GM12878 (cell line): ENCODE measurements around the gene PSMF1. TPM values are rescaled to one million over a fixed set of nuclear protein-coding genes. Genes with fewer than 3 reads are reported as not detected.

Experiments used
- ATAC-seq: fragments of 200-7000 bp; cut with Tn5 transposase; 3 replicates; pipeline ENCODE4 v1.9.1; 2020; ENCODE audit warnings: mild to moderate bottlenecking, moderate library complexity
- BruUV-seq: library from RNA; stranded (reverse); fragments of 400-500 nt; replicated peaks from 2 replicates; lab custom pipeline; 2021; lab: Mats Ljungman, UMichigan
- CTCF ChIA-PET: fragments of 300-600 bp; sonication (Branson Sonifier 250); formaldehyde crosslinking; extraction: SDS; loops from one replicate; lab custom pipeline; 2021; ENCODE audit warnings: inconsistent platforms; lab: Yijun Ruan, JAX
- POLR2A ChIA-PET: fragments of 350-600 bp; formaldehyde crosslinking; extraction: SDS; loops from one replicate; lab custom pipeline; 2021; ENCODE audit warnings: inconsistent platforms; lab: Charles Lee
- RAD21 ChIA-PET: fragments of 300-600 bp; sonication (Branson Sonifier 250); formaldehyde crosslinking; loops from one replicate; lab custom pipeline; 2023; ENCODE audit warnings: antibody characterized with exemption; ENCODE audit not compliant: unreplicated experiment; lab: Charles Lee
- SMC1A ChIA-PET: fragments of 300-600 bp; sonication (Branson Sonifier 250); formaldehyde crosslinking; loops from one replicate; lab custom pipeline; 2023; ENCODE audit not compliant: unreplicated experiment, uncharacterized antibody; lab: Charles Lee
- DNase-seq: peaks from one replicate; pipeline ENCODE4 v3.0.0-alpha.2; 2011; ENCODE audit warnings: low read depth, low spot score
- FAIRE-seq: peaks from 3 replicates; lab custom pipeline; 2011; peaks lifted over from hg19 to GRCh38; lab: Jason Lieb, UNC
- H2AFZ ChIP-seq: 2 replicates; pipeline ENCODE4 v1.6.0; 2011; ENCODE audit warnings: low read depth, low read length, control low read depth; ENCODE audit not compliant: control insufficient read depth
- H3K27ac ChIP-seq: 2 replicates; pipeline ENCODE4 v1.5.1; 2011; ENCODE audit warnings: control low read depth; ENCODE audit not compliant: control insufficient read depth, insufficient read depth
- H3K27me3 ChIP-seq, 2 experiments: replicated peaks in 1 of 2; 2 replicates each; pipeline versions ENCODE4 v1.6.0 to v1.6.1; 2011; ENCODE audit warnings: low read length in 1 of 2; ENCODE audit not compliant: control insufficient read depth in 2 of 2, insufficient read depth in 2 of 2
- H3K36me3 ChIP-seq, 2 experiments: 2 replicates each; pipeline ENCODE4 v1.5.1; 2011; ENCODE audit warnings: low read length in 1 of 2; ENCODE audit not compliant: control insufficient read depth in 2 of 2, insufficient read depth in 2 of 2
- H3K4me1 ChIP-seq: 2 replicates; pipeline ENCODE4 v1.6.1; 2011; ENCODE audit warnings: mild to moderate bottlenecking, low read length, moderate library complexity, mixed read lengths; ENCODE audit not compliant: control insufficient read depth, insufficient read depth
- H3K4me2 ChIP-seq: 2 replicates; pipeline ENCODE4 v1.6.0; 2011; ENCODE audit warnings: control low read depth; ENCODE audit not compliant: control insufficient read depth, insufficient read depth
- H3K4me3 ChIP-seq: fragments of 200-600 bp; sonication (generic); 2 replicates; pipeline ENCODE4 v1.5.1; 2016
- H3K79me2 ChIP-seq: 2 replicates; pipeline ENCODE4 v1.6.0; 2011; ENCODE audit warnings: low read length; ENCODE audit not compliant: control insufficient read depth, insufficient read depth
- H3K9ac ChIP-seq: 2 replicates; pipeline ENCODE4 v1.8.0; 2011; ENCODE audit warnings: low read length, control low read depth, mixed read lengths; ENCODE audit not compliant: control insufficient read depth, insufficient read depth
- H3K9me3 ChIP-seq: replicated peaks from 3 replicates; pipeline ENCODE4 v1.5.1; 2011; ENCODE audit warnings: mild to moderate bottlenecking, low read length; ENCODE audit not compliant: control insufficient read depth, insufficient read depth
- H4K20me1 ChIP-seq: 2 replicates; pipeline ENCODE4 v1.6.0; 2011; ENCODE audit not compliant: control insufficient read depth, insufficient read depth
- CHD2 ChIP-seq: IDR thresholded peaks from 2 replicates; pipeline ENCODE4 v1.6.1; 2011; ENCODE audit warnings: low read depth, low read length, improper control_type of control experiment, borderline replicate concordance
- E2F4 ChIP-seq: IDR thresholded peaks from 2 replicates; pipeline ENCODE4 v1.6.1; 2012; ENCODE audit warnings: low read depth, low read length, improper control_type of control experiment
- HSF1 ChIP-seq: fragments of 150-350 bp; IDR thresholded peaks from 2 replicates; pipeline ENCODE4 v1.6.1; 2014; ENCODE audit warnings: mild to moderate bottlenecking, low read depth, low read length
- IKZF1 ChIP-seq: fragments of 450-650 bp; conservative IDR thresholded peaks from 2 replicates; pipeline ENCODE4 v1.6.1; 2017; ENCODE audit warnings: antibody characterized with exemption, mild to moderate bottlenecking
- KLF5 ChIP-seq: fragments of 450-650 bp; IDR thresholded peaks from 2 replicates; pipeline ENCODE4 v1.6.1; 2014; ENCODE audit warnings: mild to moderate bottlenecking; ENCODE audit not compliant: partially characterized antibody
- PAX8 ChIP-seq: fragments of 450-650 bp; IDR thresholded peaks from 2 replicates; pipeline ENCODE4 v1.6.1; 2017; ENCODE audit warnings: mild to moderate bottlenecking, moderate library complexity
- POLR2AphosphoS2 ChIP-seq: IDR thresholded peaks from 2 replicates; pipeline ENCODE4 v1.6.1; 2011; ENCODE audit warnings: low read depth, mild to moderate bottlenecking, low read length, improper control_type of control experiment, moderate library complexity
- REST ChIP-seq: IDR thresholded peaks from 2 replicates; pipeline ENCODE4 v1.6.1; 2012; ENCODE audit warnings: mild to moderate bottlenecking, low read depth, low read length
- RFX5 ChIP-seq: IDR thresholded peaks from 2 replicates; pipeline ENCODE4 v1.6.1; 2011; ENCODE audit warnings: low read depth, low read length, improper control_type of control experiment
- WGBS: methylation state at CpG from one replicate; pipeline ENCODE4 v1.1.6; 2016; ENCODE audit warnings: low lambda C conversion rate; ENCODE audit not compliant: insufficient replicate concordance, insufficient coverage; ENCODE audit errors: missing lambda C conversion rate; 5-methylcytosine and 5-hydroxymethylcytosine counted together
- in situ Hi-C: fragments of 300-500 bp; cut with MboI; formaldehyde crosslinking; loops from 9 replicates; pipeline ENCODE4 v1.14.3; 2018; ENCODE audit warnings: mixed read lengths
- intact Hi-C: fragments of 100-400 bp; cut with micrococcal nuclease; formaldehyde crosslinking; loops from one replicate; pipeline ENCODE4 v1.14.2; 2022; ENCODE audit not compliant: unreplicated experiment
- polyA plus RNA-seq, 11 experiments: library from polyadenylated mRNA; depleted of rRNA in 4 of 11; unstranded in 6 of 11; stranded (reverse) in 5 of 11; fragments of >200 nt; fragmentation: Nextera tagmentation in 4 of 11; fragmentation: Illumina TruSeq in 1 of 11; extraction: Ambion mirVana in 4 of 11; extraction: Trizol in 1 of 11; gene quantifications; 1 replicate in 1 of 11; 2 replicates in 10 of 11; pipeline versions ENCODE4 v1.2.1 to v1.2.3, GENCODE V29; 2011 to 2016; ENCODE audit warnings: inconsistent platforms in 2 of 11, missing spikeins in 2 of 11, low read depth in 1 of 11
- total RNA-seq, 4 experiments: library from RNA; depleted of rRNA in 3 of 4; stranded (reverse); fragments of >200 nt in 3 of 4; fragmentation: Illumina TruSeq in 1 of 4; extraction: Trizol in 1 of 4; gene quantifications; 2 replicates each; pipeline versions ENCODE4 v1.2.1 to v1.2.3, GENCODE V29; 2013 to 2021

Gene PSMF1
- total and polyA plus RNA-seq, 10 of the 15 experiments (the other 5 are each of a cell fraction or from before 2014, with no cell fraction given), result 14.2 to 173 (median 40.6) TPM

DNA sequence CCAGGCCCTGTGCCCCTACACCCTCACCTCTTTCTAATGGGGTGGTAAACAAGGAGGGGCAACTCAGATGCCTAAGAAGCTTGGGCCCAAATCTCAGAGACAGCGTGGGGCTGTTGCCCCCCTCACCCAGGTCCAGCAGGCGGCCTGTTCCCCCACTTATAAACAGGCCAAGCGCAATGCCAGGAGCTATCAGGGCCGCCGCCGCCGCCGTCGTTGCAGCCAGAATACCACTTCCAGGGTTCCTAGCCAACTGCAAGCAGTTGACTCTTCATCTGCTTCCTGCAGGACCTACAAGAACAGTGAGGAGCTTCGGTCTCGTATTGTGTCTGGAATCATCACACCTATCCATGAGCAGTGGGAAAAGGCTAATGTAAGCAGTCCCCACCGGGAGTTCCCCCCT, 16.4 kb downstream of the PSMF1 start:
- Histone ChIP-seq H3K36me3 (peaks cover 17 to 38% of the 10 kb centered on the region in 2 experiments), H4K20me1 (no peaks in the 10 kb centered on the region), H3K4me2 (no peak overlapping the region), H3K27me3 (no peaks in the 10 kb centered on the region), H3K4me3 (no peak overlapping the region), H3K9me3 (peaks cover 2% of the 10 kb centered on the region; the same call in 2 of the 3 replicates), H3K27ac (no peak overlapping the region), H3K79me2 (peaks cover 2% of the 10 kb centered on the region; the same call in 1 of the 2 replicates), H2AFZ (no peak overlapping the region), H3K9ac (no peak overlapping the region), H3K4me1 (no peaks in the 10 kb centered on the region)
- TF ChIP-seq REST, result no peak
- no peak for TF ChIP-seq PAX8
- TF ChIP-seq POLR2AphosphoS2, result no peak
- TF ChIP-seq E2F4, result no peak
- no peak for TF ChIP-seq HSF1
- TF ChIP-seq KLF5, result no peak
- TF ChIP-seq IKZF1, result no peak
- no peak for TF ChIP-seq CHD2
- no peak for TF ChIP-seq RFX5
- in situ Hi-C loops, result no loop called here
- BruUV-seq, result no TSS peak
- 87% methylated on average over 12 of the region's 12 CpGs for WGBS
- ChIA-PET POLR2A (no interaction called here), CTCF (no interaction called here), SMC1A (interaction anchor here (1.7 kb wide), 1 partner anchor 14 kb away, joined by 4 read pairs; no protein-coding TSS in a partner anchor), RAD21 (no interaction called here)
- intact Hi-C loops, result no loop called here
- ATAC-seq, result no peak
- no peak for DNase-seq
- no peak for FAIRE-seq
